Measurements from ENCODE around the gene HTRA3.
A peak's percentile ranks its signal among the peaks of the same experiment; 100 is the strongest.

HTRA3 gene

DNA sequence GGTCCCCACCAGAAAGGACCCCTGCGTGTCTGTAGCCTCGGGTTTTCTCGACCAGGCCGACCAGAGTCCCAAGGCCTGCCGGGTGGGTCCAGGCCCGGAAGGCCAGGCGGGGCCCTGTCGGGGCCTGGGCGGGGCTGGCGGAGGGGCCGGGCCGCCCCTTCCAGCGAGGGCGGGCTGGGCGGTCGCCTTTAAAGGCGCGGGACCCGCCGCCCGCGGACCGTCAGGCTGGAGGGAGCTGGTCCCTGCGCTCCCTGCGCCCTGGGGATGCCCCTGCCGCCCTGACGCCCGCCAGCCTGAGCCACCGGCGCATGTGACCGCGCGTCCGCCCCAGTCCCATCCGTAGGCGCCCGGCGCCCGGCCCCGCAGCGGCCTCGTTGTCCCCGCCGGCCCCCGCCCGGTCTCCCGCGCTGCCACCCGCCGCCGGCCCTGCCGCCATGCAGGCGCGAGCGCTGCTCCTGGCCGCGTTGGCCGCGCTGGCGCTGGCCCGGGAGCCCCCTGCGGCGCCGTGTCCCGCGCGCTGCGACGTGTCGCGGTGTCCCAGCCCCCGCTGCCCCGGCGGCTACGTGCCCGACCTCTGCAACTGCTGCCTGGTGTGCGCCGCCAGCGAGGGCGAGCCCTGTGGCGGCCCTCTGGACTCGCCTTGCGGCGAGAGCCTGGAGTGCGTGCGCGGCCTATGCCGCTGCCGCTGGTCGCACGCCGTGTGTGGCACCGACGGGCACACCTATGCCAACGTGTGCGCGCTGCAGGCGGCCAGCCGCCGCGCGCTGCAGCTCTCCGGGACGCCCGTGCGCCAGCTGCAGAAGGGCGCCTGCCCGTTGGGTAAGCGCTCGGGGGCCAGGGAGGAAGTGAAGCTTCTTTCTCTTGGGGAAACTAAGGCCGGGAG, at the start of gene HTRA3:
TSS of gene HTRA3 (plus strand) at position 220 of the 883 bp plus-strand sequence. CDS start at position 435, 215 bp downstream.
- Histone ChIP-seq H4K20me1 (ENCODE audit: insufficient read depth, low read length) (no peaks in the 10 kb centered on the region), H3K9me3 (ENCODE audit: insufficient read depth, low read length) (no peaks in the 10 kb centered on the region), H3K9ac (ENCODE audit: low read length) (no peak within 1 kb of the TSS), H3K27ac (ENCODE audit: low read length) (no peak within 1 kb of the TSS), H2AFZ (ENCODE audit: low read depth, low read length) (no peak within 1 kb of the TSS), H3K79me2 (ENCODE audit: low read length) (no peaks in the 10 kb centered on the region), H3K4me2 (ENCODE audit: low read length) (no peak within 1 kb of the TSS), H3K27me3 (ENCODE audit: low read depth, low read length) (no peaks in the 10 kb centered on the region), H3K36me3 (replicated peaks; ENCODE audit: low read depth, low read length) (no peaks in the 10 kb centered on the region), H3K4me3 (ENCODE audit: low read length) (no peak within 1 kb of the TSS), H3K4me1 (ENCODE audit: low read length) (no peaks in the 10 kb centered on the region)
- TF ChIP-seq, protein P1, sequence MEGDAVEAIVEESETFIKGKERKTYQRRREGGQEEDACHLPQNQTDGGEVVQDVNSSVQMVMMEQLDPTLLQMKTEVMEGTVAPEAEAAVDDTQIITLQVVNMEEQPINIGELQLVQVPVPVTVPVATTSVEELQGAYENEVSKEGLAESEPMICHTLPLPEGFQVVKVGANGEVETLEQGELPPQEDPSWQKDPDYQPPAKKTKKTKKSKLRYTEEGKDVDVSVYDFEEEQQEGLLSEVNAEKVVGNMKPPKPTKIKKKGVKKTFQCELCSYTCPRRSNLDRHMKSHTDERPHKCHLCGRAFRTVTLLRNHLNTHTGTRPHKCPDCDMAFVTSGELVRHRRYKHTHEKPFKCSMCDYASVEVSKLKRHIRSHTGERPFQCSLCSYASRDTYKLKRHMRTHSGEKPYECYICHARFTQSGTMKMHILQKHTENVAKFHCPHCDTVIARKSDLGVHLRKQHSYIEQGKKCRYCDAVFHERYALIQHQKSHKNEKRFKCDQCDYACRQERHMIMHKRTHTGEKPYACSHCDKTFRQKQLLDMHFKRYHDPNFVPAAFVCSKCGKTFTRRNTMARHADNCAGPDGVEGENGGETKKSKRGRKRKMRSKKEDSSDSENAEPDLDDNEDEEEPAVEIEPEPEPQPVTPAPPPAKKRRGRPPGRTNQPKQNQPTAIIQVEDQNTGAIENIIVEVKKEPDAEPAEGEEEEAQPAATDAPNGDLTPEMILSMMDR (IDR thresholded peaks at IDR 0.05; ENCODE audit: low read depth, low read length): no peak
- TF ChIP-seq EZH2phosphoT487 (IDR thresholded peaks at IDR 0.05; ENCODE audit: low read depth): no peak

DNA sequence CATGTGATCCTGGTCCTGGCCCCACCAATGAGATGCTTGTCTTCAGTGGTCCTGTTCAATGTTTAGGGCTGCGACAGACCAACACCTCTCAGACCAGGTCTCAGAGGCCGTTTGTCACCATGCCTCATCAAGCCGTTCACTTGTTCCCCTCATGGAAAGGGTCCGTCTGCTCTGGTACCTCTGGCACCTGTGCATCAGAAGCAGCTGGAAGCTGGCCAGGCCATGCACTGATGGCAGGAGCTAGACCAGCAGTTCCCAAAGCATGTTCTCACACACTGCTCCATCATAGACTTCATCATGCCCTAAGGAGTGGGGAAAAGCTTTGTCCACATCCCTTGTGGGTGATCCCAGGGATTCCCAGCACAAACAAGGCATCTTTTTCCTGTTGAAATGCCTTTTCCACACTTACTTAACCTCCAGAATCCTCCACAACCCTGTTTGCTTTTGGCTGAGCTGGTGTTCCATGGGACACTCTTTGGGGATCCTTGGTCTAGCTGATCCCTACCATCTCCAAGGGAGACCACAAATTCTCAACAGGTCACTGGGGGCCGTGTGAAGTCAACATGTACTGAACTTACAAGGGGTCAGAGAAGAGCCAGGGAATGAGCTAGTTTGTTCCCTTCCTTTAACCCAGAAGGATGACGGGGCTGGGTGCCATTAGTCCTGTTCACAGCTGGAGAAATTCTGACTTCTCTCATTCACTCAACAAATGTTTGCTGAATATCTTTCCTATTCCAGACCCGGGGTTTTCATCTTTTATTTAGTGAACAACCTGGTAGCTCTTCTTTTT, 48.7 kb upstream of the HTRA3 start:
- Histone ChIP-seq H3K9ac (ENCODE audit: low read length) (no peak overlapping the region), H3K9me3 (ENCODE audit: insufficient read depth, low read length) (no peaks in the 10 kb centered on the region), H3K4me2 (ENCODE audit: low read length) (peak overlapping the region; percentile 29; the same call in 1 of the 2 replicates), H3K27ac (ENCODE audit: low read length) (no peak overlapping the region; the same call in 1 of the 2 replicates), H4K20me1 (ENCODE audit: insufficient read depth, low read length) (no peaks in the 10 kb centered on the region), H3K4me3 (ENCODE audit: low read length) (no peak overlapping the region), H2AFZ (ENCODE audit: low read depth, low read length) (no peak overlapping the region), H3K4me1 (ENCODE audit: low read length) (peaks cover 15% of the 10 kb centered on the region), H3K79me2 (ENCODE audit: low read length) (no peaks in the 10 kb centered on the region), H3K36me3 (replicated peaks; ENCODE audit: low read depth, low read length) (peaks cover 15% of the 10 kb centered on the region), H3K27me3 (ENCODE audit: low read depth, low read length) (no peaks in the 10 kb centered on the region)
- TF ChIP-seq EZH2phosphoT487 (IDR thresholded peaks at IDR 0.05; ENCODE audit: low read depth): no peak
- TF ChIP-seq, protein P1 (IDR thresholded peaks at IDR 0.05; ENCODE audit: low read depth, low read length): no peak

DNA sequence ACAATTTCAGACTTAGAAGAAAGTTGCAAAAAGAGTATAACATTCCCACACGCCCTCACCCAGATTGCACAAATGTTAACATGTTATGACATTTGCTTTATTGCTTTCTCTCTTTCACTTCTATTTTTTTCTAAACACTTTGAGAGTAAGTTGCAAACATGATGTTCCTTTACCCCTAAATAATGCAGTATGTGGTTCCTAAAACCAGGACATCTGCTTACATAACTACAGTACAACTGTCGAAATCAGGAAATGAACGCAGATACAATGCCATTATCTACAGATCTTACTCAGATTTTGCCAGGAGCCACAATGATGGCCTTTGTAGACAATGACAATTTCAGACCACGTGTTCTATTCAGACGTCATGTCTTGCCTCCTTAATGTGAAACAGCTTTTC, 48.1 kb upstream of the HTRA3 start:
- Histone ChIP-seq H3K4me1 (ENCODE audit: low read length) (peaks cover 15% of the 10 kb centered on the region), H3K79me2 (ENCODE audit: low read length) (no peaks in the 10 kb centered on the region), H3K4me3 (ENCODE audit: low read length) (no peak overlapping the region), H4K20me1 (ENCODE audit: insufficient read depth, low read length) (no peaks in the 10 kb centered on the region), H3K27me3 (ENCODE audit: low read depth, low read length) (no peaks in the 10 kb centered on the region), H3K9me3 (ENCODE audit: insufficient read depth, low read length) (no peaks in the 10 kb centered on the region), H3K36me3 (replicated peaks; ENCODE audit: low read depth, low read length) (peaks cover 15% of the 10 kb centered on the region), H3K27ac (ENCODE audit: low read length) (peak overlapping the region; percentile 1; the same call in 1 of the 2 replicates), H3K9ac (ENCODE audit: low read length) (no peak overlapping the region), H2AFZ (ENCODE audit: low read depth, low read length) (no peak overlapping the region), H3K4me2 (ENCODE audit: low read length) (peak overlapping the region; percentile 29)
- no peak for TF ChIP-seq EZH2phosphoT487 (IDR thresholded peaks at IDR 0.05; ENCODE audit: low read depth)
- TF ChIP-seq, protein P1 (IDR thresholded peaks at IDR 0.05; ENCODE audit: low read depth, low read length): no peak

DNA sequence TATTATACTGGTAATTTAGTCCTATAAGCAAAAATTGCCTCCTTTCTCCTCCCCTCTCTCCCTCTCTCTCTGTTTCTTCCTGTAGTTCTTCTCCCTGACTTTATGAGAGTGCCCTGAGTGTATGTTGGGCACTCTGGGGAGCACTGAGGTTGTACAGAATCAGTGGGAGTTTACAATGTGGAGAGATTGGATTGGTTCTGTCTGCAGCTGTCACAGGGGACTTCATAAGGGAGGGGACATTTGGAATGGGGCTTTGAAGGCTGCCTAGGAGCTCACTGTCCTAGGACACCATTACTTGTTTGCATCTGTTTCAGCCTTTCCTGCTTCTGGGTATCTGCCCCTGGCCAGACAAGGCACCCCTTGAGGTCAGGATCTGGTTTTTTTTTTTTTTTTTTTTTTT, 47.6 kb upstream of the HTRA3 start:
- no peaks in the 10 kb centered on the region for H4K20me1 ChIP-seq (ENCODE audit: insufficient read depth, low read length)
- H3K4me3 ChIP-seq (ENCODE audit: low read length): no peak overlapping the region
- no peak overlapping the region for H2AFZ ChIP-seq (ENCODE audit: low read depth, low read length)
- H3K27ac ChIP-seq (ENCODE audit: low read length): peak overlapping the region; percentile 1; the same call in 1 of the 2 replicates
- no peaks in the 10 kb centered on the region for H3K79me2 ChIP-seq (ENCODE audit: low read length)
- peaks cover 15% of the 10 kb centered on the region for H3K36me3 ChIP-seq (replicated peaks; ENCODE audit: low read depth, low read length)
- peak overlapping the region; percentile 29; the same call in 1 of the 2 replicates for H3K4me2 ChIP-seq (ENCODE audit: low read length)
- no peaks in the 10 kb centered on the region for H3K9me3 ChIP-seq (ENCODE audit: insufficient read depth, low read length)
- TF ChIP-seq EZH2phosphoT487 (IDR thresholded peaks at IDR 0.05; ENCODE audit: low read depth): no peak
- TF ChIP-seq, protein P1 (IDR thresholded peaks at IDR 0.05; ENCODE audit: low read depth, low read length): no peak
- H3K9ac ChIP-seq (ENCODE audit: low read length): no peak overlapping the region
- peaks cover 15% of the 10 kb centered on the region for H3K4me1 ChIP-seq (ENCODE audit: low read length)
- no peaks in the 10 kb centered on the region for H3K27me3 ChIP-seq (ENCODE audit: low read depth, low read length)
